Choroid plexus epithelial cell (primary cell): ENCODE data around the gene CFAP410.

Source experiments
- DNase-seq: peaks from one replicate; pipeline ENCODE4 v3.0.0-alpha.2; 2010; ENCODE audit warnings: low read depth
- H3K4me3 ChIP-seq: 2 replicates; pipeline ENCODE4 v1.5.1; 2011; ENCODE audit warnings: low read depth, mild to moderate bottlenecking, control low read depth, low read length, moderate library complexity
- TF ChIP-seq, protein P1 (sequence below): conservative IDR thresholded peaks from 2 replicates; pipeline ENCODE4 v1.5.1; 2011; ENCODE audit warnings: low read depth, mild to moderate bottlenecking, control low read depth, inconsistent platforms, low read length, moderate library complexity

Gene CFAP410

DNA sequence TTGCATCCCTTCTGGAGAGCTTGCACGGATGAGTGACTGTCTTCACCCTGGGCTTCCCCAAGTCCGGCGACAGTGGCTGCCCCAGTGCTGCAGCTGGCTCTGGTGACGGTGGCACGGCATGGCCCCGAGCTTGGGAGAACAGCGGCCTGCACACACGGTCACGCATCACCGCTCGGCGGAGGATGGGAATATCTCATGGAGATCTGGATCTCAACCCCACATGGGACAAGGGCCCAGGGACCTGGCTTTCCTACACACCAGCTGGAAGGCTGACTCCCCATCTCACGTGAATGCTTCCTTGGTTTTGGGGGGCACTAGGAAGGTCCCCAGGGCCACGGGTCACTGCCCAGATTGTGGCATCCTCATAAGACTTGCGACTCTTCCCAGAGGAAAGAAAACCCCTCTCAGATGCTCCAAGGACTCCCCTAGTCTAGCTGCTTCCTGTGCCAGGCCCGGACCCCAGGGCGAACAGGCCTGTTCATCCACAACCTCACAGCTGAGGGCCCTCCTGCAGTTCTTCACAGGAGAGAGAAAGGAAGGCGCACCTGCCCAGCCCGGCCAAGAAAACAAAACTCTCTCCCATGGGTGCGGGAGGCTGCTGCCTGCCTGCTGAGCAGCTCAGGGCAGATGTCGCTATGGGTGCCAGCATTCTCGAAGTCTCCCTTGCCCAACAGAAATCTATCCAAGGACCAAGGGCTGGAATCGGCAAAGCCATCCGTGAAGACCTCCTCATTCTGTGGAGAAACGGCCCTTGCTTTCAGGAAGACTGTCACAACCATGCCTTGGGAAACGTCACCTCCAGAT is 9.9 kb downstream of the CFAP410 start:
- H3K4me3 ChIP-seq, result no peak overlapping the region
- TF ChIP-seq, protein P1, sequence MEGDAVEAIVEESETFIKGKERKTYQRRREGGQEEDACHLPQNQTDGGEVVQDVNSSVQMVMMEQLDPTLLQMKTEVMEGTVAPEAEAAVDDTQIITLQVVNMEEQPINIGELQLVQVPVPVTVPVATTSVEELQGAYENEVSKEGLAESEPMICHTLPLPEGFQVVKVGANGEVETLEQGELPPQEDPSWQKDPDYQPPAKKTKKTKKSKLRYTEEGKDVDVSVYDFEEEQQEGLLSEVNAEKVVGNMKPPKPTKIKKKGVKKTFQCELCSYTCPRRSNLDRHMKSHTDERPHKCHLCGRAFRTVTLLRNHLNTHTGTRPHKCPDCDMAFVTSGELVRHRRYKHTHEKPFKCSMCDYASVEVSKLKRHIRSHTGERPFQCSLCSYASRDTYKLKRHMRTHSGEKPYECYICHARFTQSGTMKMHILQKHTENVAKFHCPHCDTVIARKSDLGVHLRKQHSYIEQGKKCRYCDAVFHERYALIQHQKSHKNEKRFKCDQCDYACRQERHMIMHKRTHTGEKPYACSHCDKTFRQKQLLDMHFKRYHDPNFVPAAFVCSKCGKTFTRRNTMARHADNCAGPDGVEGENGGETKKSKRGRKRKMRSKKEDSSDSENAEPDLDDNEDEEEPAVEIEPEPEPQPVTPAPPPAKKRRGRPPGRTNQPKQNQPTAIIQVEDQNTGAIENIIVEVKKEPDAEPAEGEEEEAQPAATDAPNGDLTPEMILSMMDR, result no peak
- DNase-seq, result no peak

DNA sequence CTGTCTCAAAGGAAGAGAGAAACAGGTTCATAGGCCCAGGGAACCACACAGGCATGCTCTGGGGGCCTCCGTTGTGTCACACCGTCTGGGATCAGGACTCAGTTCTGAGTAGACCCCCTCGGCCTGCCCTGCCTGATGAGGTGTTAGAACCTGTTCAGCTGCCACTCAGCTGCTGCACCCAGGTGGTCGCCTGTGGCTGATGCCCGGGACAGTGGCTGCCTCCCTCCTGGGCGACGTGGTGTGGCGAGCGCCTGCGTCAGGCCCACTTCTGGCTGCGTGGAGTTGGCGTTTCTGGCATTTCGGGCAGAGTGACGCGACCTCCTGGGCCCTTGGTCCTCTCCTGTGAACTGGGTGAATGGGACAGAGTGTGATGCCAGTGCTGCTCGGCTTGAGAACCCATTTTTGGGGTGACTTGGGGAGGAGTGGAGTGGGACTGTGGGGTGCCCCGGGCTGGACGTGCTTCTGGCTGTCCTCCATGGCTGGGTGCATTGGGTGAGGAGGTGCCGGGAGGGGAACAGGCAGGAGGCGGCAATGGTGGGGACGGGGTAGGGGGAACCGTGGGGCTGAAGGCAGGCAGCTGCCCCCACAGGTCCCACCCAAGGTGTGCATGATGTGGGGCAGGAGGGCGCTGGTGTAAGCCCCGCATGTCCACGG is 10.8 kb downstream of the CFAP410 start:
- TF ChIP-seq, protein P1, result no peak
- no peak overlapping the region for H3K4me3 ChIP-seq
- no peak for DNase-seq

DNA sequence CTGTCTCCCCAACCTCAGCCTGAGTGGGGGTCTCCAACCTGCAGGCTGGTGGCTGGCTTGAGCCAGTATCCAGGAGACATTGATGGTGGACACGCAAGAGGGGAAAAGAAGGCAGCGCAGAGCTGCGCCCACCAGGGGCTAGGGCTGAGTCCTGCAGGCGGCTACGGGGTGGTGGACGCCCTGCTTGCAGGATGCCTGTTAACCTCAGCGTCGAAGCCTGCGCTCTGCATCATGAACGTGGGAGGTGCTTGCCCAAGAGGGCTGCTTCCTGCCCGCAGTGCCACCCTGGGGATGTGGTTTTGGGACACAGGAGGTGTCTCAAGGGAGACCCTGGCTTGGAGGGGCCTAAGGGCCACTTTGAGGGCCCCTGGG is 11.6 kb downstream of the CFAP410 start:
- no peak for DNase-seq
- TF ChIP-seq, protein P1, result no peak
- no peak overlapping the region for H3K4me3 ChIP-seq

DNA sequence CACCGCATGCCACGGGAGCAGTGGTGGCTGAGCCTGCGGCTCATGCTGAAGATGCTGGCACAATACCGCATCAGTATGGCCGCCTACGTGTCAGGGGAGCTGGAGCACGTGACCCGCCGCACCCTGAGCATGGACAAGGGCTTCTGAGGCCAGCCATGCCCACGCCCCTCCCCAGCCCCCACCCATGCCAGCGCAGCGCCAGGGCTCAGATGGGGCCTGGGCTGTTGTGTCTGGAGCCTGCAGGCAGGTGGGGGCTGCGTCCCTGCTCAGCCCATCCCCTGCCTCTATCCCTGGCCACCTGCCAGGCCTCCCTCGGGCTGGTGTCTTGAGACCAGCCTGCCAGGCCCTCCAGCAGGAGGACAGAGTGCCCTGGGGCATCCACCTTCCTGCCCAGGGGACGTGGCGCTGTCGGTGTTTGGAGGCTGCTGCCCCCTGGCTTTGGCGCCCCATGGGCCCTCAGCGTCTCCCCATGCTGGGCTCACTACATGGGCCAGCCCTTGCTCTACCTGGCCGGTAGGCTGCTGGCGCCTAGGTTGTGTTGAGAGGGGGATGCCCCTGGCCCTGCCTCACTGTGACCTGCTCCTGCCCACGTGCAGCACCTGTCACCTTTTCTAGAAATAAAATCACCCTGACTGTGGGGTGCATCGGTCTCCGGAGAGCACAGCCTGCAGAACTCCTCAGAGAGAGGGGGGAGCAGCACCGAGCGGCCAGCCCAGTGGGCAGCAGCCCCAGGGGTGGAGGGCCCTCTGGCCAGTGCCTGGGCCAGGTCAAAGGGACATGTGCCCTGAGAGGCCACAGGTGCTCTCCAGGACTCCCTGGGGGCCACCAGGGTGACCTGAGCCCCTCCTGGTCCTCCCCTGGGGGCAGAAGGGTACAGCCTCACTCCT is 12.2 kb downstream of the CFAP410 start:
- H3K4me3 ChIP-seq, result no peak overlapping the region
- TF ChIP-seq, protein P1, result no peak
- no peak for DNase-seq

GRCh38 chr21:44326272-44326647 is 12.9 kb downstream of the CFAP410 start:
- TF ChIP-seq, protein P1, result no peak
- no peak overlapping the region for H3K4me3 ChIP-seq
- DNase-seq, result no peak

GRCh38 chr21:44325386-44326271 is 13.6 kb downstream of the CFAP410 start:
- TF ChIP-seq, protein P1, result no peak
- H3K4me3 ChIP-seq, result no peak overlapping the region
- DNase-seq, result no peak
